NCI-H460 (cell line): ENCODE measurements around the gene CEP128. TPM values are rescaled to one million over a fixed set of nuclear protein-coding genes. Genes with fewer than 3 reads are reported as not detected.

Source experiments
- DNase-seq: peaks from one replicate; pipeline ENCODE4 v3.0.0-alpha.2; 2016; ENCODE audit warnings: low read depth; ENCODE audit errors: extremely low read depth
- total RNA-seq: library from RNA; depleted of rRNA; stranded (reverse); fragments of >200 nt; shearing (Covaris generic); gene quantifications from 2 replicates; pipeline ENCODE4 v1.2.3, GENCODE V29; 2014

CEP128 gene
- total RNA-seq, 1 experiment from 2014 or later: 4.4 TPM

DNA sequence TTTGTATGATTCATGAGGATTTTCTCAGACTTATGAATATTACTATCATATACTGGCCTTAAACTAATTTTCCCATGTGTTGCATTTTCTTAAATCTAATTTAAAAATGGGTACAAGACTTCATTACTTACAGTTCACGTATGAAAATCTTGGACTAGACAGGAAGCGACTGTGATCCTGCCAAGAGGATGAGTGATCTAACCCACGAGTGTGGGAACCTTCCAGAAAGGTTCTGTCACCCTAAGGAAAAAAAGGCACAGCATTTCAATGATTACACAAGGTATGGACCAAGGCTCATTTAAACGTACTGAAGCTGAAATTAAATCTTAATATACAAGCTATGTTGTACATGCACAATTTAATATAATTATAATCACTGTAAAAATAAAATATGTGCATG lies 436.8 kb downstream of the CEP128 start:
- no peak for DNase-seq

GRCh38 chr14:80498533-80498932 lies 443.0 kb downstream of the CEP128 start:
- no peak for DNase-seq

- DNase-seq: no peak
Measured at GRCh38 chr14:80496090-80496489, 445.4 kb downstream of the CEP128 start.

DNA sequence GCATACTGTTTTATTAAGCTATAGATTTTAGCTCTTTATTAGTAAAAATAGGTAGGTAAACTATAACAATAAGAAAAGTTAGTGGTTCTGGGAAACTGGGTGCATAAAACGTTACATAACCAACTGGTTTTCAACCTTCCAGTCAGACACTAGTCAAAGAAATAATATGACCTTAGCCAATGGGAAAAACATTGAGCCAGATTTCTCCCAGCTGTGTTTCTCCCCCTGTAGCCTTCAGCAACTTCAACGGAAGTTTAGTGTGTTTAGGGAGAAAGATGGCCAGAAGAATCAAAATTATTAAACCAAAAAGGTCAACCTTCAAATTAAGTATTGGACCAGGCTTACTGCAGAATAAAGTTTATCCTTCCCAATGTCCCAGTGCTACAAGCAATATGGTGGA lies 446.8 kb downstream of the CEP128 start:
- no peak for DNase-seq

GRCh38 chr14:80493620-80494019 lies 447.9 kb downstream of the CEP128 start:
- no peak for DNase-seq

DNA sequence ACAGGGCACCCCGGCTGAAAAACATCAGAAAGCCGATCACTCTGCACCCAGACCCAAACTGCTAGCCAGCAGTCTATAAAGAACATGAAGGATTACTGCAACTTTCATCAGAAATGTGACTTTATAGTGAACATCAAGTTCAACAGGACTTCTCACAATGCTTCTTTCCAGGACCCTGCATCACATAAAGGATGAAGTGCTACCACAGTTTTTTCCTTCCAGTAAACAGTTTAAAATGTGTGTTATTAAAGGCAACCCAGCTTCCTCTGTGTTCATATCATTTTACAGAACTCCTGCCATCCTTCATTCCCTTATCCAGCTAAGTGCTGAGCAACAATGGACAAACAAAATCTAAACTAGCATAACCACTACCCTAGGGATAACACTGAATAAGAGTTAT lies 449.9 kb downstream of the CEP128 start:
- DNase-seq: no peak

GRCh38 chr14:80491131-80491530 lies 450.4 kb downstream of the CEP128 start:
- DNase-seq: no peak

GRCh38 chr14:80489513-80489912 lies 452.0 kb downstream of the CEP128 start:
- no peak for DNase-seq

- DNase-seq: no peak
Measured at GRCh38 chr14:80485764-80486163, 455.8 kb downstream of the CEP128 start.

GRCh38 chr14:80483331-80483730 lies 458.2 kb downstream of the CEP128 start:
- DNase-seq: no peak

- no peak for DNase-seq
Measured at GRCh38 chr14:80477388-80478160, 464.0 kb downstream of the CEP128 start.

DNA sequence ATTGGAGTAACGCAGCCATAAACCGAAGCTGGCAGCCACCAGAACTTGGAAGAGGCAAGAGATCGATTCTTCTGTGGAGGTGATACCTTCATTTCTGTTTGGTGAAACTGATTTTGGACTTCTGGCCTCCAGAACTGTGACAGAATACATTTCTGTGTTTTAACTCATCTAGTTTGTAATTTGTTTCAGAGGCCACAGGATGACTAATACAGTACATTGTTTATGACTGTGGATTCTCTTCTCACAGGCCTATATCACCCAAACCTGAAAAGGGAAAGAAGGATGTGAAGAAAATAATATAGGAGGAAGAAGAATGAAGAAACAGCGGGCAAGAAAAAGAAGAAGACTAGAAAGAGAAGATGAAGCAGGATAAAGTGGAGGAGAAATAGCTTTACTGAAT lies 466.5 kb downstream of the CEP128 start:
- DNase-seq: no peak

- DNase-seq: no peak
Measured at GRCh38 chr14:80468331-80469122, 473.0 kb downstream of the CEP128 start.

DNA sequence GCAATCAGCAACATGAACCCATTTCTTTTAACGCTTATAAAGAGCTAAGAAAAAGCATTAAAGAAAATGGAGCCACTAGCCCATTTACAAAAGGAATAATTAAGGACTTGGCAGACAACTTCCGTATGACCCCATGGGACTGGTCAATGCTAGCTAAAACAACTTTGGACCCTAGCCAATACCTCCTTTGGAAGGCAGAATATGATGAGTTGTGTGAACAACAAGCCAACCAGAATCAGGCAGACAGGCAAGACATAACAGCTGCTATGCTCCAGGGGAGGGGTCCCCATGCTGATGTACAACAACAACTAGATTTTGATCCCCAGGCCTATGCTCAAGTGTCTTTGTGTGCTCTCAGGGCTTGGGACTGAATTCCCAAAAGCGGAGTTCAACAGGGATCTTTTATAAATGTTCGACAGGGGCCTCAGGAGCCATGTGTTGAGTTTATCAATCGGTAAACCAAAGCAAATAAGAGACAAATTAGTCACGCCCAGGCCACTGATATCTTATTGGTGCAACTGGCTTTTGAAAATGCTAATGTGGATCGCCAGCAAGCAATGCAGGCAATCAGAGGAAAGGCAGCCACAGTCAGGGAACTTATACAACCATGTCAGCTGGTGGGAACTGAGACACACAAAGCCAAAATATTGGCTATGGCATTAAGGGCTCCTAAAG lies 475.9 kb downstream of the CEP128 start:
- no peak for DNase-seq

DNA sequence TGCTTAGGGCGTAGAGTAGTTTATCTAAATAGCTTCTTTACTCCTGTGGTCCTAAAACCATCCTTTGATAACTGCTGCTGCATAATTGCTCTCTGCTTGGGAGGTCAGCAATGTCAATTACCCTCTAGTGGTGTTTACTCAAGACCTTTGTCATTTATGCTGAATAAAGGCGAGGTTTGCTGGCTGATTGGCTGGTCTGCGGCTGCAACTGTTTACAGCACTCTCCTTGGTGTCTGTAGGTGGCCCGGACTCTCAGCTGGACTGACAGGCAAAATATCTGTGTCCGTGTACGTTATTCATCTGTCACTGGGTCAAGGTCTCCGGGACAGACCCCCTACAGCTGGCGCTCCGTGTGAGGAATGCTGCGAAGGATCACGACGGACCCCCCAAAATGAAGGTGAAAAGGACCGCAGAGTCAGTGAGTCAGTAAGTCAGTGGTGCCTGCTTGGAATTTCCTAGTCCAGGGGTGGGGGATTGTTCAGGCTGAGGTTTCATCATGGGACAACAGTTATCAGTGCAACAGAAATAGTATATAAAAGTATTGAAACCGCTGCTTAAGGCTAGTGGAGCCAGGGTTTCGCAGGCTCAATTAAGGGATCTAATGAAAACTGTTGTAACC lies 476.9 kb downstream of the CEP128 start:
- no peak for DNase-seq

DNA sequence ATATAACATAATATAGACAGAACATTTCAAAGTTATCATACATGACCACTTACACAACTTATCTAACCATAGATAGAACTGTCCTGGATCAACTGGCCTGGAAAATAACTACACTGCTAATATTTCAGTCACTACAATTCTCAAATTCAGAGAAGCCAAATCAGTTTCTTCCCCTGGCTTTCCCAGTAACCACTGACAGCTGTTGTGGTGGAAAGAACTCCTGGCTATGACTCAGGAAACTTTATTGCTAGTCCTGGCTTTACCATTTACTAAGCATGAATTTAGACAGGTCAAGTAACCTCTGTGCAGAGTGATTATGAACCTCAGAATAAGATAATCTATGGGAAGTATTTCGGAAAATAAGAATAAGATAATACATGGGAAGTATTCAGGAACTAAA lies 485.3 kb downstream of the CEP128 start:
- no peak for DNase-seq

DNA sequence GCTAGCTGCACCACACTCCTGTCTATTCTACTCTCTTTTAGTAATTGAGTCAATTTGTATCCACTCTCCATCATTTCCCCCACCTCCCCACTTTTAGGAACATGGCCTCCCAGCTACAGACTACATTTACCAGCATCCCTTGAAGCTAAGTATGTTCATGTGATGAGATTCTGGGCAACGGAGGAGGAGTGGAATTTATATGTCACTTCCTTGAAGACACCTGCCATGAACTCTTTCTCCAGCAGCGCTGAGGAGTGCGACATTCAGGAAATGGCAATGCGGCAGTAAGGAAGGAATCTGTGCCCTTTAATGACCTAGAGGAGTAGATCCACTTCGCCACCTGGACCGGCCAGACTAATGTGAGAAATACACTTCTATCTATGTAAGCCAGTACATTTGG lies 486.5 kb downstream of the CEP128 start:
- DNase-seq: no peak

DNA sequence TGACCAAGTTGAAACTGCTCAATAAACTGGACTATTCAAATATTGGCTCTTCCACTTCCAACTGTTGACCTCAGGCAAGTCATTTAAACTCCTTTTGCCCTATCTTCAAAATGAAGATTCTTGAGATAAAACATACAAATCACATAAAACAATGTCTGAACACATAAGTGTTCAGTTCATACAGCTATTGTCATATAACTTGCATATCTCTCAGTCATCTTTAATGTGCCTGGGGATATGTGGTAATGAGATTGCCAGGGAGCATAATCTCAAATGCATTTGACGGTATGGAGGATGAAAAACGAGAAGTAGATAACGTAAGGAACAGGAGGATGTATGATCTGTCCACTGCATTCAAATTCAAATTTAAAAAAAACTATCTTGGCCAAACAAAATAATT lies 493.3 kb downstream of the CEP128 start:
- DNase-seq: no peak

- DNase-seq: no peak
Measured at GRCh38 chr14:80447392-80447791, 494.1 kb downstream of the CEP128 start.
